Calu3 (cell line): ENCODE data around the gene ADARB1. TPM values are rescaled to one million over a fixed set of nuclear protein-coding genes. Genes with fewer than 3 reads are reported as not detected.

Source experiments
- BruUV-seq: library from RNA; stranded (reverse); fragments of 400-500 nt; replicated peaks from 2 replicates; lab custom pipeline; 2021; lab: Mats Ljungman, UMichigan
- CTCF ChIA-PET: fragments of 300-600 bp; sonication (Branson Sonifier 250); formaldehyde crosslinking; loops from one replicate; lab custom pipeline; 2022; ENCODE audit warnings: antibody characterized with exemption; lab: Charles Lee
- DNase-seq: peaks from one replicate; pipeline ENCODE4 v3.0.0; 2022
- H3K27ac Mint-ChIP-seq: one replicate; pipeline ENCODE4 v1.8.0; 2022; ENCODE audit warnings: mixed read lengths; ENCODE audit not compliant: unreplicated experiment
- H3K27me3 Mint-ChIP-seq: one replicate; pipeline ENCODE4 v1.8.0; 2022; ENCODE audit warnings: mixed read lengths; ENCODE audit not compliant: unreplicated experiment
- H3K36me3 Mint-ChIP-seq: one replicate; pipeline ENCODE4 v1.8.0; 2022; ENCODE audit warnings: mild to moderate bottlenecking, moderate library complexity, mixed read lengths; ENCODE audit not compliant: insufficient read depth, unreplicated experiment
- H3K4me1 Mint-ChIP-seq: one replicate; pipeline ENCODE4 v1.8.0; 2022; ENCODE audit warnings: mild to moderate bottlenecking, low read depth, mixed read lengths; ENCODE audit not compliant: unreplicated experiment
- H3K4me3 Mint-ChIP-seq: one replicate; pipeline ENCODE4 v1.8.0; 2022; ENCODE audit warnings: mild to moderate bottlenecking, low read depth, moderate library complexity, mixed read lengths; ENCODE audit not compliant: unreplicated experiment
- H3K9me3 Mint-ChIP-seq: one replicate; pipeline ENCODE4 v1.8.0; 2022; ENCODE audit warnings: low read depth, mixed read lengths; ENCODE audit not compliant: unreplicated experiment
- intact Hi-C: fragments of 100-400 bp; cut with micrococcal nuclease; formaldehyde crosslinking; loops from one replicate; pipeline ENCODE4 v1.10.0; 2022; ENCODE audit not compliant: unreplicated experiment
- total RNA-seq: library from RNA; stranded (reverse); gene quantifications from 2 replicates; pipeline ENCODE4 v1.2.3, GENCODE V29; 2022
- TF ChIP-seq, protein P1 (sequence below): fragments of 200-600 bp; IDR thresholded peaks from one replicate; pipeline ENCODE4 v1.8.0; 2022; ENCODE audit warnings: antibody characterized with exemption; ENCODE audit not compliant: unreplicated experiment

Gene ADARB1
- total RNA-seq, 1 experiment from 2014 or later: 2.8 TPM

DNA sequence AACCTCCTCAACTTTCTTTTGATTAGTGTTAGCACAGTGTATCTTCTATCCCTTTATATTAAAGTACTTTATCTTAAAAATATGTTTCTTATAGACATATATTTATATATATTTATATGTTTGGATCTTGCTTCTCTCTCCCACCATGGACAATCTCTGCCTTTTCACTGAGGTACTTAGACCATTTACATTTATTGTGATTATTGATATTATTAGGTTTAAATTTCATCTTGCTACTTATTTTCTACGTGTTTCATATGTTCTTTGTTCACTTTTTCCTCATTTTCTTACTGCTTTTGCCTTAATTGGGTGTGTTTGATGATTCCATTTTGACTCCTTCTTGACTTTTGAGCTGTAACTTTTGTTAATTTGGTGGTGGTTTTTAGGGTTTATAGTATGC, 142.6 kb downstream of the ADARB1 start:
- no peak for DNase-seq

GRCh38 chr21:45219517-45219916, 145.1 kb downstream of the ADARB1 start:
- Mint-ChIP-seq H3K36me3 (no peaks in the 10 kb centered on the region), H3K4me3 (no peak overlapping the region), H3K27ac (no peak overlapping the region), H3K4me1 (no peaks in the 10 kb centered on the region), H3K9me3 (peaks cover 11% of the 10 kb centered on the region), H3K27me3 (peaks cover 38% of the 10 kb centered on the region)
- CTCF ChIA-PET: interaction anchor here (0.7 kb wide), 1 partner anchor 343 kb away, joined by 4 read pairs; no protein-coding TSS in a partner anchor
- DNase-seq: no peak
- no TSS peak for BruUV-seq
- intact Hi-C loops: no loop called here
- TF ChIP-seq, protein P1, sequence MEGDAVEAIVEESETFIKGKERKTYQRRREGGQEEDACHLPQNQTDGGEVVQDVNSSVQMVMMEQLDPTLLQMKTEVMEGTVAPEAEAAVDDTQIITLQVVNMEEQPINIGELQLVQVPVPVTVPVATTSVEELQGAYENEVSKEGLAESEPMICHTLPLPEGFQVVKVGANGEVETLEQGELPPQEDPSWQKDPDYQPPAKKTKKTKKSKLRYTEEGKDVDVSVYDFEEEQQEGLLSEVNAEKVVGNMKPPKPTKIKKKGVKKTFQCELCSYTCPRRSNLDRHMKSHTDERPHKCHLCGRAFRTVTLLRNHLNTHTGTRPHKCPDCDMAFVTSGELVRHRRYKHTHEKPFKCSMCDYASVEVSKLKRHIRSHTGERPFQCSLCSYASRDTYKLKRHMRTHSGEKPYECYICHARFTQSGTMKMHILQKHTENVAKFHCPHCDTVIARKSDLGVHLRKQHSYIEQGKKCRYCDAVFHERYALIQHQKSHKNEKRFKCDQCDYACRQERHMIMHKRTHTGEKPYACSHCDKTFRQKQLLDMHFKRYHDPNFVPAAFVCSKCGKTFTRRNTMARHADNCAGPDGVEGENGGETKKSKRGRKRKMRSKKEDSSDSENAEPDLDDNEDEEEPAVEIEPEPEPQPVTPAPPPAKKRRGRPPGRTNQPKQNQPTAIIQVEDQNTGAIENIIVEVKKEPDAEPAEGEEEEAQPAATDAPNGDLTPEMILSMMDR: no peak

More for the DNA sequence above, 142.6 kb downstream of the ADARB1 start:
- Mint-ChIP-seq H3K27me3 (peaks cover 38% of the 10 kb centered on the region), H3K36me3 (no peaks in the 10 kb centered on the region), H3K4me1 (no peaks in the 10 kb centered on the region), H3K9me3 (peaks cover 11% of the 10 kb centered on the region), H3K4me3 (no peak overlapping the region), H3K27ac (no peak overlapping the region)
- TF ChIP-seq, protein P1: no peak
- intact Hi-C loops: no loop called here
- BruUV-seq: no TSS peak
- CTCF ChIA-PET: no interaction called here

- BruUV-seq: no TSS peak
Observed at GRCh38 chr21:45220071-45220481, 145.7 kb downstream of the ADARB1 start.

DNA sequence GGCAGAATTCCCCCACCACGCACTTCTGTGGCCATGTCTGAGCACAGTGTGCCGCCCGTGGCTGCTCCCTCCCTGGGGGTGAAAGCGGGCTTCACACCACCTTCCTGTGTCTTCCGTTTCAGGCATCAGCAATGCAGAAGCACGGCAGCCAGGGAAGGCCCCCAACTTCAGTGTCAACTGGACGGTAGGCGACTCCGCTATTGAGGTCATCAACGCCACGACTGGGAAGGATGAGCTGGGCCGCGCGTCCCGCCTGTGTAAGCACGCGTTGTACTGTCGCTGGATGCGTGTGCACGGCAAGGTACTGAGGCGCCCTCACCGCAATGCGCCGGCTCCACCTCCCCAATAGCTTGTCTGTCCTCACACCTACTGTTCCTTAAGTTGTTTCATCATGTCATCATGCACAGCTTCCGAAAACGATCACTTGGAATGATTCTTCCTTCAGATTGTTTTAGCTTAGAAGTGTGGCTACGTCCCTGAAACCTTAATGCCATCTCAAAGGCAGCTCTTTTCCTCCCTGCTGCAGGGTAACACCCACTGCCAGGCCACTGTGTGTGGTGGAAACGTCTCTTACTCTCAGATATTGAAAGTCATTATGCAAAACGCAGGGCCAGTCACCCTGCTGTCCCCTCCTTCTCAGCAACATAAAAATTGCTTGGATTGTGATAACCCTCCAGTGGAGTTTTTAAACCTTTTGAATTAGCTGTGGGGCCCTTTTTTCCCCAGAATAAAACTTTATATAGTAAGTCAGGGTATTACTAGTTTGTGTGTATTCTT, 146.5 kb downstream of the ADARB1 start:
- H3K4me1 Mint-ChIP-seq: no peaks in the 10 kb centered on the region
- no TSS peak for BruUV-seq
- no peaks in the 10 kb centered on the region for H3K36me3 Mint-ChIP-seq
- peaks cover 45% of the 10 kb centered on the region for H3K27me3 Mint-ChIP-seq
- intact Hi-C loops: no loop called here
- peaks cover 11% of the 10 kb centered on the region for H3K9me3 Mint-ChIP-seq
- no peak for DNase-seq
- no peak overlapping the region for H3K27ac Mint-ChIP-seq
- TF ChIP-seq, protein P1: no peak
- no peak overlapping the region for H3K4me3 Mint-ChIP-seq
- CTCF ChIA-PET: no interaction called here

More at GRCh38 chr21:45220071-45220481, 145.7 kb downstream of the ADARB1 start:
- Mint-ChIP-seq H3K4me3 (no peak overlapping the region), H3K36me3 (no peaks in the 10 kb centered on the region), H3K27ac (no peak overlapping the region), H3K9me3 (peaks cover 11% of the 10 kb centered on the region), H3K4me1 (no peaks in the 10 kb centered on the region), H3K27me3 (peaks cover 38% of the 10 kb centered on the region)
- intact Hi-C loops: no loop called here
- CTCF ChIA-PET: interaction anchor here (0.7 kb wide), 1 partner anchor 343 kb away, joined by 4 read pairs; no protein-coding TSS in a partner anchor
- TF ChIP-seq, protein P1: no peak
- no peak for DNase-seq
